GM12878 (cell line): Measurements from ENCODE around the gene DOCK1.

Experiments used
- BHLHE40 ChIP-seq, 2 experiments: fragments of 450-650 bp in 1 of 2; IDR thresholded peaks; 2 replicates each; pipeline ENCODE4 v1.6.1; 2011 to 2017; ENCODE audit warnings: low read depth in 2 of 2, borderline replicate concordance in 1 of 2, improper control_type of control experiment in 1 of 2, low read length in 1 of 2, mild to moderate bottlenecking in 1 of 2
- CTCF ChIP-seq, 3 experiments: IDR thresholded peaks in 2 of 3; conservative IDR thresholded peaks in 1 of 3; 2 replicates each; pipeline ENCODE4 v1.5.1; 2011; ENCODE audit warnings: low read depth in 3 of 3, low read length in 3 of 3, mild to moderate bottlenecking in 3 of 3, control low read depth in 2 of 3, moderate library complexity in 2 of 3, inconsistent platforms in 1 of 3, mixed read lengths in 1 of 3; ENCODE audit not compliant: control insufficient read depth in 2 of 3, insufficient read depth in 1 of 3; ENCODE audit errors: extremely low read depth in 1 of 3
- MYC ChIP-seq: IDR thresholded peaks from 2 replicates; pipeline ENCODE4 v1.6.1; 2011; ENCODE audit warnings: mild to moderate bottlenecking, low read length, moderate library complexity, inconsistent platforms; ENCODE audit not compliant: insufficient read depth, insufficient replicate concordance, insufficient read length, severe bottlenecking
- SMAD1 ChIP-seq: fragments of 450-650 bp; IDR thresholded peaks from 2 replicates; pipeline ENCODE4 v1.6.1; 2018; ENCODE audit warnings: mild to moderate bottlenecking, low read depth; ENCODE audit not compliant: partially characterized antibody
- TCF3 ChIP-seq: IDR thresholded peaks from 2 replicates; pipeline ENCODE4 v1.6.1; 2012; ENCODE audit warnings: low read depth, mild to moderate bottlenecking, low read length, borderline replicate concordance; ENCODE audit not compliant: insufficient read depth

GRCh38 chr10:127400216-127400615 is 495.0 kb downstream of the DOCK1 start:
- TF ChIP-seq MYC = no peak
- no peak for TF ChIP-seq TCF3
- no peak for TF ChIP-seq BHLHE40 (IDR thresholded peaks at IDR 0.05; ENCODE audit: borderline replicate concordance in 1 of 2, low read depth in 2 of 2, low read length in 1 of 2)
- TF ChIP-seq CTCF (IDR thresholded peaks at IDR 0.05 in 2 of 3, conservative IDR thresholded peaks at IDR 0.05 in 1 of 3; ENCODE audit: control insufficient read depth in 2 of 3, extremely low read depth in 1 of 3, insufficient read depth in 1 of 3, low read depth in 3 of 3, low read length in 3 of 3) = no peak
- no peak for TF ChIP-seq SMAD1
